ENCODE data around the gene USP3.
"Not testable (repeated sequence)": the region's sequence is repeated elsewhere in the genome, so short reads cannot be mapped to it uniquely, and the experiment has no call there.

Gene USP3

DNA sequence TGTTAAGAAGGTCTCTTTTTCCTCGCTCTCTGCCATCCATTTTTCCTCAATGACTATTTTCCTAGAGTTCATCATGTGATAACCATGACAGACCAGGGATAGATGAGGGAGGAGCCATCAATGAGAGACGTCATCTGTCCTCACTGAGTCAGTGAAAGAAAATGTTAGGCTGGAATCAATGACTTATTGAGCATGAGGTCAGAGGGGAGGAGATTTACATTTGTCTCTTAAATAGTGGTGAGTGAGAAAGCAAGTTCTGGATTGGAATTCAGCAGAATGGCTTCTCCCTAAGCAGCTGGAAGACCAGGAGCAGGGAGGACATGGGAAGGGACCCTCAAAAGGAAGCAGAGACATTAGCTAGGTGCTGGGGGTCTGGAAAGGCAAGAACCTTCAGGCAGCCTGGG lies 28.2 kb upstream of the USP3 start:
- no peak for DNase-seq

DNA sequence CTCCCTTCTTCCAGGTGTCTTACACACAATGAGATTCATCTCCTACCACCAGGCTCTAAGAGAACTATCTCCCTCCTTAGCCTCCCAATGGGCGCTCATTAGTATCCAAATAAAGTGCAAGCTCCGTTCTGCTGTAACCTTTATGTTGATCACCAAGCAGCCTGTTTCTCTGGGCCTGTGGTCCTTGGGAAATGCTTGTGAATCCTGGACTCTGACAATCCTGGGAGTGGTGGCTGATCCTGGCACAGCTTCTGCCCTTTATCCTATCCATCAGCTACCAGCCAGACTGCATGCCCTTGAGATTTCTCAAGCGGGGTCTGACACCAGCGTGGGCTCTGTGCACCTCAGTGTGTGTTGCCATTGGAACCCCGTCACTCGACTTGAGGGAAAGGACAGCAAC lies 26.1 kb upstream of the USP3 start:
- DNase-seq = no peak

DNA sequence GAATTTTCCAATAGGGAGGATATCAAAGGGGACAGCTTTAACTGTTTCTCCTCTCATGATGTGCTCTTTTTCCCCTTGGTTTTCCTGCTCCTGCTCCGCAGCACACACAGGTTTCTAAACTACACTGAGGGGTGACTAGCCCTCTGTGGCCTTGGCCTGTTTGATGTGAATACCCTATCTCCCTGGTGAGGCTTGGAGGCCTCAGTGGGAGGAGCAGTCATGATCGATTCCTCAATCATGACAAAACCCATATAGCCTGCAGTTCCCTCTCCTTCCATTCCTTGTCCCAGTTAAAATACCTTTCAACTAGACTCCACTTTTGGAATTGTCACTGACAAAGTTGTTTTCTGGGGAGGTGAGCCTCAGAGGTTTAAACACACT lies 24.0 kb upstream of the USP3 start:
- no peak for DNase-seq

DNA sequence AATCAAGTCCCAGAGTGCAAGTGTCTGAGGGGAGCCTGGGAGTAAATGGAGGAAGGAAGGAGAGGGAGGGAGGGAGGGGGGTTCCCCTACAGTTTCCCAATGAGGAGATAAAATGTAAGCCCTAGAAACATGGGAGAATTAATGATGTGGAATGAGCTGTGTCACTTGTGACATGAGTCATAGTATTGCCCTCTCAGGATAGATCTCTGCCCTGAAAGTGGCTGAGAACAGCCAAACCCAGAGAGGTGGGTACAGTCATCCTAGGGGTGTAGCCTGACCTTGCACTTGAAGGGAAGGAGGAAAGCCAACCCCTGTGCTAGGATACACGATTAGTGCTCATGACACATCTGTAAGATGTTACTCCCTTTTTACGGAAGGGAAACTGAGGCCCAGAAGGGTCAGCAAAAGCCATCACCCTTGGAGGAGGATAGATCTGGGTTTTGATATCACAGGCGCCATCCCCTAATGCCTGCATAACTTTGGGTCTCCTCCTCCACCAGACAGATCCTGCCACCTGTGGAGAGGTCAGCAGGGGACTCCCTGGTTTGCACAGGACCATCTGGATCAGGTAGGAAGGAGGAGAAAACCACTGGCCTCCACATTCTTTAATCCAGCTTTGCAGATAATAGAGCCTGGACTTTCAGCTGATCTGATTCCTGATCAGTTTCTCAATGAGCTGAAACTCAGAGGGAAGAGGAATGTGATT lies 23.1 kb upstream of the USP3 start:
- no peak for DNase-seq

DNA sequence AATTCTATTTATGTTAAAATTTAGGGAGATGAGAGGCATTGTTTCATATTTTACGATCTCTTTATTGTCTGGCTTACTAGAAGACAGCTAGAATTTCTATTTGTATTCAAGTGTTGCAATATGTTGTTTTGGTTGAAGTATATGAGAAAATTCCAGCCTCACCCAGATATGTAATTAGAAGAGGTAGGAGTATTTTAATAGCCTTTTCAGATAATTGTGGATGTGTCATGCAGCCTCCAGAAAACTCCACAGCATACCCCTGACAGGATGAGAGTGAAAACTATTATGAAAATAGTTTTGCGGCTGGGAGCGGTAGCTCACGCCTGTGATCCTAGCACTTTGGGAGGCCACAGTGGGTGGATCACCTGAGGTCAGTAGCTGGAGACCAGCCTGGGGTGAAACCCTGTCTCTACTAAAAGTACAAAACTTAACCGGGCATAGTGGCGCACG lies 21.5 kb upstream of the USP3 start:
- no peak for DNase-seq

DNA sequence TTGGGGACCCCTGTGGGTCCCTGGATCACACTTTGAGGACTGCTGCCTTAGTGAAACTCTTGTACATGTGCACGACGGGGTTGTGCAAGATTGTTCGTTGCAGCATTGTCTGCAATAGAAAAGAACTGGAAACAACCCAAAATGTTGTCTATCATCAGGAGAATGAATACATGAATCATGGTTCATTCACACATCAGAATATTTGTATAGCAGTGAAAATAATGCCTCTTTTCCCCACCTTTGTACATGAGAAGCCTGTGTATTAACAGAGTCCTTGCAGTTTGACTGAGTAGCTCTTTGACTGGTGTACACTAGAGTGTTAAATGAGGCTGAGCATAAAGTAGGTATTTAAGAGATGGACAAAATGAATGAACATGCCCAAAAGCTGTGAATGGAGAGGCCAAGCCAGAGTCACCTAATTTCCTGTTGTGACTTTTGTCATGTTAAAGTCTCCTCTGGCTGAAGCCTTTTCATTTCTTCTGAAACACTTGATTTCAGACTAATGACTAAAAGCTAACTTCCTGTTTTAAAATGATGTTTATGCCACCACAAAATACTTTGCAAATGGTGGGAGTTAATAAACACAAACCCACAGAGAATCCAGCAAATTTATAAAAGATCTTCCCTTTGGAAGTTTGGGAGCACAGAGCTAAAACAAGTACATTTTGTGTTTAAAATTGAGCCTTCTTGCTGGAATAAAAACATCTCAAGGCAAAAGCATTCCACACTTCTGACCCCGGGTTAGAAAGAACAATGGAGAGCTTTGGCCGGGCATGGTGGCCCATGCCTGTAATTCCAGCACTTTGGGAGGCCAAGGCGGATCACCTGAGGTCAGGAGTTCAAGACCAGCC lies 20.6 kb upstream of the USP3 start:
- no peak for DNase-seq

DNA sequence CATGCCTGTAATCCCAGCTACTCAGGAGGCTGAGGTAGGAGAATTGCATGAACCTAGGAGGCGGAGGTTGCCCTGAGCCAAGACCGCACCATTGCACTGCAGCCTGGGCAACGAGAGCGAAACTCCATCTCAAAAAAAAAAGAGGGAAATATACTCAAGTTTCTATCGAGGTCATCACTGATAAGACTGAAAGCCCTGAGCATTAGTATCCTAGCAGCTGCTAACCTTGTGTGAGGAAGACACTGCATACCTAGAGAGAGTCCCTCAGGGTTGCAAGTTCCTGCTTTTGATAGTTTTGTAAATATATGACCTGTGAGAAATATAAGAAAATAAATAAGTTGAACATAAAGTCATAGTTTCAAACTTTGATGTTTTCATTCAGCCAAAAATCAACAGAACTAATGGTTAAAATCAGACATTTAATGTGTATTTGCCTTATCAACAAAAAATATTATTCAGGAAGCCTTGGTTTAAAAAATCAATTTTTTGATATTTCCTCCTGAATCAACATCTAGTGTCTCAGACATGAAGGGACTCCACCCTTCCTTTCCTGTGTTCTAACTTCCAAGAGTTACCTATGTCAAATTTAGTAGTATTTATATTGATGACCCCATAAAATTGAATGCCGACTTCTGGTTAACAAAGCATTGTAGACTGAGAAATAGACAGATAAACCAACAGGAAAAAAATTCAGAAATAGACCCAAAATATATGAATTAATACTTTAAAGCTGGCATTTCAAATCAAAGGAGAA lies 19.8 kb upstream of the USP3 start:
- no peak for DNase-seq

DNA sequence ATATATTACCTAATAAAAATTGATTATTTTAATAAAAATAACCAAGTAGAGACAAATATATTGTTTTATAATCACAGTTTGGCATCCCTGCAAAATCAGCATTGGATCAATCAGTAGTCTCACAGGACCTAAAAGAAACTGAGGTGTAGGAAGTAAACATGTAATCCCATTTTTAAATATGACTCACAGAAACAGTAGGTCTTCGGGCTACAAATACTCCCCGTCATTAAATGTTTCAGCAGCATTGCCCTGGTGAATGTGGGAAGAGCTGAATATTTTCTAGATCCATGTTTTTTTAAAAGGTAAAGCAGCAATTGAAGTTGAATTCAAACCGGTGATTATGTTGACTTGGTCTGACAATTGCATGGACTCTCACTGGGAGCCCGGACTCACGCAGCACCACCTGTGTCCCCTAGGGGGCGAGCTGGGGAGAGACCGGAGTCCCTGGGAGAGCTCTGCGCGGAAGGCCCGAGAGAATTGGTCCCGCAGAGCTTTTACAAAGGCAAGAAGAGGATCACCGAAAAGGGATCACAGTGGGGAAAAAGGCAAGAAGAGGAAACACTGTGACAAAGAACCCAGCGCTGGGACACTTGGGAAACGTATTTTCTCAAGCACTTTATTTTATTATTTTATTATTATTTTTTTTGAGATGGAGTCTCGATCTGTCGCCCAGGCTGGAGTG lies 17.2 kb upstream of the USP3 start:
- no peak for DNase-seq

DNA sequence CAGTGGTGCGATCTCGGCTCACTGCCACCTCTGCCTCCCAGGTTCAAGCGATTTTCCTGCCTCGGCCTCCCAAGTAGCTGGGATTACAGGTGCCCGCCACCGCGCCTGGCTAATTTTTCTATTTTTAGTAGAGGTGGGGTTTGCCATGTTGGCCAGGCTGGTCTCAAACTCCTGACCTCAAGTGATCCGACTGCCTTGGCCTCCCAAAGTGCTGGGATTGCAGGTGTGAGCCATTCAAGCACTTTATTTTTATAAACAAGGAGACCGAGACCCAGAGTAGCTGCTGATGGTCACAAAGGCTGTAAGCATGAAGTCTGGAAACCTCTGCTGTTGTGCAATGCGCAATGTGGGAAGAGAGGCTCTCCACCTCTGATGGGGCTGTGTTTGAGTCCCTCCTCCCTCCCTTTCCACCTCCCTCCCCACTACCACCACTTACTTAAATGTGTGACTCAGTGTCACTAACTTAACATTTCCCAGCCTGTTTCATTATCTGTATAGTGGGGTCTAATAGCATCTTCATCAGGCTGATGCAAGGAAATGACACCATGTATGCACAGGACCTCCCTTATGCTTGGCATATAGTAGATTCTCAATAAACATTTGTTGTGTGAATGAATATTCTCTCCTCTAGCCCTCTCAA lies 16.5 kb upstream of the USP3 start:
- DNase-seq = not testable (repeated sequence)

DNA sequence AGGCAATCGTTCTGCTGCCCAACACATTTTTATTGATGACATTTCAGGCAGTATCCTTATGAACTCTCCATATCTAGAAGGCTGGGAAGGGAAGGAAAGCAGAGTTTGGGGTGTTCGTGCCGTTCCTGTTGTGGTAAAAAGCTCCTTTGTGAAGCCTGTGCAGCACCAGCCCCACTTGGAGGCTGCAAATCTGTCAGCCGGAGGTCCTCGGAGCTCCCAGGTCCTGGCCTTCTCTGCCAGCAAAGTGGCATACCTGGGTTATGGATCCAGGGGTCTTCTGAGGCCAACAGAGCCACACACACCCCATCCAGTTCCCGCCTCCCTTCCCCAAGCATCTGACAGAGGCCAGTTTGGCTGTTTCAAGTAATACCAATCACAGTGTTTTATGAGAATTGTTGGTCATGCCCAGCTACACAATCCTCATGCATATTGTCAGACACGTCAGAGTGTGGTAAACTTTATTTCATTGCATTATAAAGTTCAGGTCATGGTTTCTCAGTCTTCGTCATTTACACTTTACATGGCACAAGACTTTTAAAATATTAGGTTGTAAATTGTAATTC lies 15.9 kb upstream of the USP3 start:
- DNase-seq = no peak

DNA sequence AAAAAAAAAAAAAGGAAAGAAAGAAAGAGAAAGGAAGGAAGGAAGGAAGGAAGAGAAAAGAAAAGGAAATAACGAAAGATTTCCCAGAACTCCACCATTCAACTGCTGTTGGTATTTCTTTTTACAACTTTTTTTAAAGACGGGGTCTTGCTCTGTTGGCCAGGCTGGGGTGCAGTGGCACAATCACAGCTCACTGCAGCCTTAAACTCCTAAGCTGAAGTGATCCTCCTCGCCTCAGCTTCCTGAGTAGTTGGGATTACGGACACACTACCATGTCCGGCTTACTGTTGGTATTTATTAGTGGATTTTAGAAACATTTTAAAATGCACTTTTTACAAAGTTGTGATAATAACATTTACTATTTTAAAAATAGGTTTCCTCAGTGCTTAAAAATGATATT lies 15.0 kb upstream of the USP3 start:
- no peak for DNase-seq

DNA sequence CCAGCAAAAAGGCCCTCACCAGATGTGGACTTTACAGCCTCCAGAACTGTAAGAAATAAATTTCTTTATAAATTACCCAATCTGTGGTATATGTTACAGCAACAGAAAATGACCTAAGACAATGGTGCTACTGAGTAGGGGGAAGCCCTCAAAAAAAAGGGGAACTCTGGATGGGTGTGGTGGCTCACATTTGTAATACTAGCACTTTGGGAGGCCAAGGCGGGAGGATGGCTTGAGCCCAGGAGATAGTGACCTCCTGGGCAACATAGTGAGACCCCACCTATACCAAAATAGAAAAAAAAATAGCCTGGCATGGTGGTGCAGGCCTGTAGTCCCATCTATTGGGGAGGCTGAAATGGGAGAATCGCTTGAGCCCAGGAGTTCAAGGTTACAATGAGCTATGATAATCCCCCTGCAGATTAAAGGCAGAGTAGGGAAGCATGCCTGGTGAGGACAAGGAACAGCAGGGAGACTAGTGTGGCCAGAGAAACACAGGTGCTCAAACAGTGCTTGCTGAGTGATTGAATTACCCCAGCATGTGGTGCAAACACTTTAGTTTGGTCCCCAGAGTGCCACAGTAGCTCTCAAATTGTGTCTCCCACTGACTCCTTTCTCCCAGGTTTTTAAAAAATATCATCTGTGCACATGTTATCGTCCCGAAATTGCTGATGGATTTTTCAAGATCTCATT lies 13.9 kb upstream of the USP3 start:
- no peak for DNase-seq

DNA sequence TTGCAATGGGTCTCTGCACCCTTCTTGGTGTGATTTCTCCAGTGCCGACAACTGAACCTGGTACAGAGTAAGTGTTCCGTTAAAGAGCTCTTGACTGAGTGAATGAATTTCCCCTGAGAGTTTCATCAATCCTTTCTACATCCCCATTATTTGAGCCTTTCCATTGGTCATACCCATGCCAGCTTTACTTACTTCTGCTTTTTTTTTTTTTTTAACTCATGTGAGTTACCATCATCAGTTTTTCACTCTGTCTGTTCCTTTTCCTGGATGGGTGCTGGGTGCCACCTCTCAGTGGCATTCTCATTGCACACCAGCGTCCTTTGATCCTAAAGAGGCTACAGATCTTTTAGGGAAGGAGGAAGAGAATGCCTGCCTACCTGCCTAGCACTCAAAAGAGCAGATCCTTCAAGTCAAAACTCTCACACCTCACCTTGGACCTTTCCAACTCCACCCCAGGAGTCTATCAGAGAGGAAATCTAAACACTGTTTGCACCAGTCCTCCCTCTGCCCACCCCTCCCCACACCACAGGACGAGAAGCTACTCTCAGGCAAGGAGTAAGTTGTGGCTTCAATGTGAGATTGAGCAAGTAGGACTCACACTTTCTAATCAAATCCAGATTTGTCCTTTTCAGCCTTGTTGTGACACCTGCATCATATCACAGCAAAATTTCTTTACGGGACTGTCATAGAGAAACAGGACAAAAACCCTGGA lies 13.1 kb upstream of the USP3 start:
- no peak for DNase-seq

DNA sequence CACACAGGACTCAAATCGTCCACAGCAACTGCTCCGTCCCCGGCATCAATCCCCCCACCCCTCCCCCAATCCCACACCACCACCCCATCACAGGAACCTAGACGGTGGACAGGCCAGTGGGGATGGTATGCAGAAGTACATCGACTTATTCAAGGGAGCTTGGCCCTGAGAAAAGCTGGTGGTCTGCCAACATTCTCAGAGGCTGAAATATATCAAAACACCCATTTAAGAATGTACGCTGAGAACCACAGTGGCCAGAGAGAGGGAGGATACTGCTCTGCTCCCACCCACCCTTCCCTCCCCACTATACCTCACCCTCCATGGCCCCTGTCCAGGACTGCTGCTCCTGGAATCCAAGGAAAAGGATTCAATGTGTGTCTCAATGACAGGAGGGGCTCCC lies 12.4 kb upstream of the USP3 start:
- DNase-seq = no peak

DNA sequence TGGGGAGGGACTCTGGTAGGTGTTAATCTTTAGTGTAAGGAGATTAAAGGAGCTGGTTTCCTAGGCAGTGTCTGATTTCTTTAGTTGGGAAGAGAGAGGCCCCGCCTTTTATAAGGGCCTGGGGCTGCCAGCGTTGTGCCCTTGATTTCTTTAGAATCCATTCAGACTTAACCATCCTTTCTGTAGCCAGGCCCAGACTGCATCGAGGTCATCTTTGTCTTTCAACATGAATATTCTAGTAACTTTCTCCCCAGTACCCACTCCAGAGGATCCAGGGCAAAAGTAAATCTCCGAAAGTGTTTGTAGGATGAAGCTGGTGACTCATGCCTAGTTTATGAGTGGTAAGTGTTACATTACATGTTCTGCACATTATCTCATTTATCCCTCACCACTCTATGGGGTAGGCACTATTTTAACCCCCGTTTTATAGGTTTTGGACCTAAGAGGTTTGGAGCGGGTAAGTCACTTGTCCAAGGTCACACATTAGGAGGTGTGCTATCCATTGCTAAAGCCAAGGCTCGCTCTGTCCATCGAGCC lies 11.8 kb upstream of the USP3 start:
- no peak for DNase-seq

DNA sequence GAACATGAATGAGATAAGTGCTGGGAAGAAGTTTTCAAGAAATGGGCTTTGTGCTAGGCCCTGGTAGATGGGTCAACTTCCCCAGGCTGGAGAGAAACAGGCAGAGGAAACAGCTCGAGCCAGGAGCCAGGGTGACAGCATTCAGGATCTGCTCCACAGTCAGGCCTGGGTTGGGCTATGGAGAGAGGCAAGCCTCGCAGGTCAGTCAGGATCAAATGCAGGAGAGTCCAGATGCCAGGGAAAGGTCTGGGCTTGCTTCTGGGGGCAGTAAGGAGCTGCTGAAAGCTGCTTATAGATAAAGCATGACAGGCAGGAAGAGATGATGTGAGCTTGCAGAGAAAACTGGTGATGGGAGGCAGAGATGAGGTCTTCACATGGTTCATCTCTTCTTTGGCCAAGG lies 11.0 kb upstream of the USP3 start:
- no peak for DNase-seq

DNA sequence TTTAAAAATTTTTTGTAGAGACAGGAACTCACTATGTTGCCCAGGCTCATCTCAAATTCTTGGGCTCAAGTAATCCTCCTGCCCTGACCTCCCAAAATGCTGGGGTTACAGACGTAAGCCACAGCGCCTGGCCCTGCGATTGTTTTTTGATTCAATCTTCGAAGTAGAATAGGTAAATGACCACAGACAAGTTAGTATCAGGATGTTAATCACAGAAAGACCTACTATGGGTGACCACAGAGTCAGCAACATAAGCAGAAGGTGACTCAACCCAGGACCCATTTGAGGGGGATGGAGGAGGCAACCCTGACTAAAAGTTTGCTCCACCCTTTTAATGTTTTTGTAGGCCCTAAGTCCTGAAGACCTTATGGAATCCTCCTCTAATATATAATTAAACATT lies 10.0 kb upstream of the USP3 start:
- no peak for DNase-seq

DNA sequence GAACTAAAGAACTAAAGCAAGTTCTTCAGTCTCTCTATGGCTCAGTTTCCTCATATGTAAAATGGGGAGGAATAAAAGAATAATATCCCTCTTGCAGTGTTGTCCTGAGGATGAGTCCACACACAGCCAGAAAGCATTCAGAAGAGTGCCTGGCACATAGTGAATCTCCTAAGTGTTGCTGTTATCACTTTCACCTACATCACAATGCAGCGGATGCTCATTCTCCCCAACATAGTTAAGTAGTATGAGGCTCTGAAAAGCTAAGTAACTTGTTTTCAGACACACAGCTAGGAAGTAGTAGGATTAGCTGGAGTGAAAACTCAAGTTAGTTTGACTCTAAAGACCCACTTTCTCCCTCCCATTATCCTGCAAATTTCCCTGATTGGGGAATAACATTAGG lies 9.1 kb upstream of the USP3 start:
- no peak for DNase-seq

DNA sequence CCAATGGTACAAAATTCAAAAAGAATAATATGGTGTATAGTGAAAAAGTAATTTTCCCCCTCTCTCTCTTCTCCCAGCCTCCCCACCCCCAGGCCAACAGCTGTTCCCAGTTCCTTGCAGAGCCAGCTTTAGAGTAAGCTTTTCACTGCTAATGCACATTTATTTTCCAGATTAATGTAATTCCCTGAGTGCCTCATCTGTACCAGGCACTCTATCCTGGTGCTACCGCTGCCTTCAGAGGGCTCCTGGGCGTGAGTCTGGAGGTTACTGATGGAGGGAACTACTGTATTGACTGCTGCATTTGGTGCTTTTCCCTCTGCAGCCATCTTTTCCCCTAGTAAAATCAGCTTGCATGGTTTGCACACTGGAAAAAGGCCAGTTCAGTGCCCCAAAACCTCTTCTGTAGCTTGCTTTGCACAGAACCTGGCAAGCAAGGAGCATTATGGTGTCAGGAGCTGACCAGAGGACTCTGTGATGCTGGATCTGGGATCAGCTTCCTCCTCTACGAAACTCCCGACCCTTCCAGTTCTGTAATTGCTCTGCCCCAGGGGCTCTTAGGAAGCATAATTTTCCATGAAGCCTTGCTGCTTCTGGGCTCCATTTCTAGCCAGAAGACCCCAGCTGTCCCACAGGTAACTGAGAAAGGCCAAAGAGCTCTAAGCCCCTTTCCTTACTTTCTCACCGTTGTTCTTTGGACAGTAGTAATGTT lies 8.5 kb upstream of the USP3 start:
- no peak for DNase-seq
